PC-3 (cell line): ENCODE data around the gene OR7D4. TPM values are rescaled to one million over a fixed set of nuclear protein-coding genes. Genes with fewer than 3 reads are reported as not detected.

ENCODE experiments used
- ATAC-seq: fragments of 200-7000 bp; cut with Tn5 transposase; 2 replicates; pipeline ENCODE4 v1.9.1; 2020; ENCODE audit warnings: mild to moderate bottlenecking, moderate library complexity
- BruUV-seq: library from RNA; stranded (reverse); fragments of 400-500 nt; replicated peaks from 2 replicates; lab custom pipeline; 2021; lab: Mats Ljungman, UMichigan
- CTCF ChIA-PET: fragments of 300-600 bp; sonication (Branson Sonifier 250); formaldehyde crosslinking; loops from one replicate; lab custom pipeline; 2022; ENCODE audit warnings: antibody characterized with exemption; lab: Charles Lee
- POLR2A ChIA-PET: fragments of 300-600 bp; sonication (Branson Sonifier 250); formaldehyde crosslinking; loops from one replicate; lab custom pipeline; 2022; ENCODE audit warnings: antibody characterized with exemption; ENCODE audit not compliant: unreplicated experiment; lab: Charles Lee
- DNase-seq: peaks from one replicate; pipeline ENCODE4 v3.0.0-alpha.2; 2015
- H2AFZ ChIP-seq: fragments of 300-600 bp; sonication (generic); 2 replicates; pipeline ENCODE4 v1.6.0; 2016; ENCODE audit warnings: antibody characterized with exemption, low read length
- H3F3A ChIP-seq: fragments of 300-600 bp; sonication (generic); one replicate; pipeline ENCODE4 v1.6.0; 2017; ENCODE audit warnings: antibody characterized with exemption, low read length, control low read depth, mild to moderate bottlenecking; ENCODE audit not compliant: unreplicated experiment
- H3K27ac ChIP-seq: fragments of 300-600 bp; sonication (generic); 2 replicates; pipeline ENCODE4 v1.5.1; 2016; ENCODE audit warnings: mild to moderate bottlenecking, low read length
- H3K27me3 ChIP-seq: fragments of 300-600 bp; sonication (generic); 2 replicates; pipeline ENCODE4 v1.6.1; 2016; ENCODE audit warnings: low read length, mixed read lengths
- H3K36me3 ChIP-seq: fragments of 300-600 bp; sonication (generic); 2 replicates; pipeline ENCODE4 v1.6.1; 2016; ENCODE audit warnings: low read depth, mixed run types, low read length, mixed read lengths
- H3K4me1 ChIP-seq: fragments of 300-600 bp; sonication (generic); 2 replicates; pipeline ENCODE4 v1.5.1; 2016; ENCODE audit warnings: low read length; ENCODE audit not compliant: insufficient read depth
- H3K4me2 ChIP-seq: fragments of 300-600 bp; sonication (generic); 2 replicates; pipeline ENCODE4 v1.6.0; 2016; ENCODE audit warnings: low read length
- H3K4me3 ChIP-seq: fragments of 300-600 bp; sonication (generic); 2 replicates; pipeline ENCODE4 v1.5.1; 2016; ENCODE audit warnings: mild to moderate bottlenecking, low read length, mixed read lengths
- H3K79me2 ChIP-seq: fragments of 300-600 bp; sonication (generic); 2 replicates; pipeline ENCODE4 v1.6.1; 2017; ENCODE audit warnings: low read length, mixed read lengths
- H3K9ac ChIP-seq: fragments of 300-600 bp; sonication (generic); 2 replicates; pipeline ENCODE4 v1.6.0; 2016; ENCODE audit warnings: mild to moderate bottlenecking, low read length
- H3K9me2 ChIP-seq: fragments of 300-600 bp; sonication (generic); replicated peaks from 2 replicates; pipeline ENCODE4 v1.6.1; 2016; ENCODE audit warnings: mixed run types, low read length, mixed read lengths
- H3K9me3 ChIP-seq: fragments of 300-600 bp; sonication (generic); 2 replicates; pipeline ENCODE4 v1.6.1; 2016; ENCODE audit warnings: low read length, mixed read lengths
- H4K20me1 ChIP-seq: fragments of 300-600 bp; sonication (generic); 2 replicates; pipeline ENCODE4 v1.6.1; 2016; ENCODE audit warnings: low read length, mixed read lengths
- EZH2 ChIP-seq: fragments of 300-600 bp; sonication (generic); IDR thresholded peaks from one replicate; pipeline ENCODE4 v1.6.1; 2017; ENCODE audit warnings: antibody characterized with exemption, mild to moderate bottlenecking, low read length; ENCODE audit not compliant: unreplicated experiment
- EZH2phosphoT487 ChIP-seq: fragments of 300-600 bp; sonication (generic); IDR thresholded peaks from 2 replicates; pipeline ENCODE4 v1.6.1; 2018; ENCODE audit warnings: mild to moderate bottlenecking, antibody characterized with exemption, low read length, borderline replicate concordance
- intact Hi-C: fragments of 100-400 bp; cut with micrococcal nuclease; formaldehyde crosslinking; loops from 2 replicates; pipeline ENCODE4 v1.9.0; 2023
- total RNA-seq: library from RNA; depleted of rRNA; stranded (reverse); fragments of >200 nt; gene quantifications from 2 replicates; pipeline ENCODE4 v1.2.3, GENCODE V29; 2014
- TF ChIP-seq, protein P1 (sequence below): fragments of 300-600 bp; sonication (generic); conservative IDR thresholded peaks from 2 replicates; pipeline ENCODE4 v1.5.1; 2017; ENCODE audit warnings: antibody characterized with exemption, low read depth, mild to moderate bottlenecking, low read length

The OR7D4 gene
- total RNA-seq, 1 experiment from 2014 or later: not detected

- Histone ChIP-seq H3F3A (no peaks in the 10 kb centered on the region), H3K4me3 (no peak overlapping the region), H3K79me2 (no peaks in the 10 kb centered on the region), H3K9ac (no peak overlapping the region), H3K27ac (no peak overlapping the region), H4K20me1 (no peaks in the 10 kb centered on the region), H3K36me3 (no peaks in the 10 kb centered on the region), H2AFZ (no peak overlapping the region), H3K27me3 (no peaks in the 10 kb centered on the region), H3K9me2 (no peaks in the 10 kb centered on the region), H3K4me2 (no peak overlapping the region), H3K4me1 (no peaks in the 10 kb centered on the region), H3K9me3 (no peaks in the 10 kb centered on the region)
- TF ChIP-seq EZH2 (no peak), EZH2phosphoT487 (no peak)
- TF ChIP-seq, protein P1, sequence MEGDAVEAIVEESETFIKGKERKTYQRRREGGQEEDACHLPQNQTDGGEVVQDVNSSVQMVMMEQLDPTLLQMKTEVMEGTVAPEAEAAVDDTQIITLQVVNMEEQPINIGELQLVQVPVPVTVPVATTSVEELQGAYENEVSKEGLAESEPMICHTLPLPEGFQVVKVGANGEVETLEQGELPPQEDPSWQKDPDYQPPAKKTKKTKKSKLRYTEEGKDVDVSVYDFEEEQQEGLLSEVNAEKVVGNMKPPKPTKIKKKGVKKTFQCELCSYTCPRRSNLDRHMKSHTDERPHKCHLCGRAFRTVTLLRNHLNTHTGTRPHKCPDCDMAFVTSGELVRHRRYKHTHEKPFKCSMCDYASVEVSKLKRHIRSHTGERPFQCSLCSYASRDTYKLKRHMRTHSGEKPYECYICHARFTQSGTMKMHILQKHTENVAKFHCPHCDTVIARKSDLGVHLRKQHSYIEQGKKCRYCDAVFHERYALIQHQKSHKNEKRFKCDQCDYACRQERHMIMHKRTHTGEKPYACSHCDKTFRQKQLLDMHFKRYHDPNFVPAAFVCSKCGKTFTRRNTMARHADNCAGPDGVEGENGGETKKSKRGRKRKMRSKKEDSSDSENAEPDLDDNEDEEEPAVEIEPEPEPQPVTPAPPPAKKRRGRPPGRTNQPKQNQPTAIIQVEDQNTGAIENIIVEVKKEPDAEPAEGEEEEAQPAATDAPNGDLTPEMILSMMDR: no peak
- no peak for ATAC-seq
- no peak for DNase-seq
- no TSS peak for BruUV-seq
- intact Hi-C loops: no loop called here
- CTCF ChIA-PET: no interaction called here
- POLR2A ChIA-PET: no interaction called here
Observed at GRCh38 chr19:9175326-9175725, 44.1 kb downstream of the OR7D4 start.

GRCh38 chr19:9171393-9171991 is 47.9 kb downstream of the OR7D4 start:
- TF ChIP-seq, protein P1: no peak
- TF ChIP-seq EZH2: no peak
- TF ChIP-seq EZH2phosphoT487: no peak
- no peak overlapping the region for H3K9ac ChIP-seq
- H3K4me1 ChIP-seq: no peaks in the 10 kb centered on the region
- no peak for ATAC-seq
- intact Hi-C loops: no loop called here
- H3K9me2 ChIP-seq: no peaks in the 10 kb centered on the region
- no peak overlapping the region for H3K27ac ChIP-seq
- no peak overlapping the region for H3K4me3 ChIP-seq
- BruUV-seq: no TSS peak
- no peaks in the 10 kb centered on the region for H4K20me1 ChIP-seq
- H3K36me3 ChIP-seq: peaks cover 6% of the 10 kb centered on the region
- H3K79me2 ChIP-seq: no peaks in the 10 kb centered on the region
- H3K27me3 ChIP-seq: no peaks in the 10 kb centered on the region
- CTCF ChIA-PET: no interaction called here
- H3K4me2 ChIP-seq: no peak overlapping the region
- no peak for DNase-seq
- H3K9me3 ChIP-seq: no peaks in the 10 kb centered on the region
- H2AFZ ChIP-seq: no peak overlapping the region
- POLR2A ChIA-PET: no interaction called here
- no peaks in the 10 kb centered on the region for H3F3A ChIP-seq

DNA sequence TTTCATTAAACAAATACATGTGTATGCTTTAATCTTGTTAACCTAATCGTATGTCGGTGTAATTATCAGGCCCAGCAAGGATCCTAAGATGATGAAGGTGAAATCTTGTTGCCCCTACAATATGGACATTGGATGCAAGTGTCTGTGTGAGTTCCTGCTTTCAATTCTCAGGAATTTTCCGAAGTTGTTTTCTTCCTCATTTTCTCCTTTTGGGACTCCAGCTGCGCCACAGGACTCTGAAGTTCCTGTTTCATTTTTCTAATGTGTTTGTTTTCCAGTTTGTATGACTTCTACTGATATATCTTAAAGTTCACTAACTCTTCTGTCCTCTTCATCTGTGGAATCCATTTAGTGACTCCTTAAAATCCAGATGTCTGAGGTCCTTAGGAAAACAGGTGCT is 52.5 kb downstream of the OR7D4 start:
- Histone ChIP-seq H3K79me2 (no peaks in the 10 kb centered on the region), H3K9me2 (no peaks in the 10 kb centered on the region), H2AFZ (no peak overlapping the region), H3K4me2 (no peak overlapping the region), H3K4me3 (no peak overlapping the region), H3F3A (no peaks in the 10 kb centered on the region), H3K9me3 (no peaks in the 10 kb centered on the region), H3K27me3 (no peaks in the 10 kb centered on the region), H4K20me1 (no peaks in the 10 kb centered on the region), H3K9ac (no peak overlapping the region), H3K27ac (no peak overlapping the region), H3K4me1 (no peaks in the 10 kb centered on the region), H3K36me3 (peaks cover 36% of the 10 kb centered on the region)
- DNase-seq (no peak), ATAC-seq (no peak)
- ChIA-PET POLR2A (no interaction called here), CTCF (no interaction called here)
- intact Hi-C loops: no loop called here
- TF ChIP-seq EZH2phosphoT487: no peak
- TF ChIP-seq, protein P1: no peak
- no peak for TF ChIP-seq EZH2
- BruUV-seq: no TSS peak
